K562 (cell line): ENCODE measurements around the gene FOSL1. TPM values are rescaled to one million over a fixed set of nuclear protein-coding genes. Genes with fewer than 3 reads are reported as not detected.

Source experiments
- ARID1B ChIP-seq: fragments of 450-650 bp; IDR thresholded peaks from 2 replicates; pipeline ENCODE4 v1.6.1; 2016; ENCODE audit warnings: antibody characterized with exemption, mild to moderate bottlenecking, inconsistent platforms
- BRD9 ChIP-seq: fragments of 450-650 bp; IDR thresholded peaks from 2 replicates; pipeline ENCODE4 v1.6.1; 2018; ENCODE audit warnings: low read depth; ENCODE audit not compliant: partially characterized antibody
- E2F8 ChIP-seq: fragments of 450-650 bp; IDR thresholded peaks from 2 replicates; pipeline ENCODE4 v1.7.1; 2018; ENCODE audit warnings: mild to moderate bottlenecking, low read depth; ENCODE audit not compliant: partially characterized antibody
- KLF13 ChIP-seq: fragments of 450-650 bp; IDR thresholded peaks from 2 replicates; pipeline ENCODE4 v1.6.1; 2016; ENCODE audit warnings: missing genetic modification characterization, low read depth, mild to moderate bottlenecking, missing compliant biosample characterization, moderate library complexity, borderline replicate concordance
- MAFG ChIP-seq: fragments of 450-650 bp; conservative IDR thresholded peaks from 2 replicates; pipeline ENCODE4 v1.6.1; 2016; ENCODE audit warnings: missing genetic modification characterization, missing compliant biosample characterization
- MAFK ChIP-seq: IDR thresholded peaks from 2 replicates; pipeline ENCODE4 v1.6.1; 2011; ENCODE audit warnings: low read length, improper control_type of control experiment
- NFE2 ChIP-seq: IDR thresholded peaks from 2 replicates; pipeline ENCODE4 v1.6.1; 2014; ENCODE audit warnings: antibody characterized with exemption, low read depth
- POLR2G ChIP-seq: fragments of 200-400 bp; formaldehyde crosslinking; IDR thresholded peaks from 2 replicates; pipeline ENCODE4 v1.6.1; 2017; ENCODE audit warnings: low read depth, mild to moderate bottlenecking, antibody characterized with exemption, low read length, moderate library complexity
- ZNF277 ChIP-seq: fragments of 250-450 bp; sonication (Bioruptor Pico); IDR thresholded peaks from 2 replicates; pipeline ENCODE4 v1.8.0; 2022; ENCODE audit warnings: inconsistent platforms, mild to moderate bottlenecking, moderate library complexity, borderline replicate concordance
- polyA plus RNA-seq, 8 experiments: library from polyadenylated mRNA; depleted of rRNA in 4 of 8; stranded (reverse) in 5 of 8; unstranded in 3 of 8; fragments of >200 nt; fragmentation: Nextera tagmentation in 2 of 8; fragmentation: Illumina TruSeq in 1 of 8; extraction: Ambion mirVana in 2 of 8; extraction: Trizol in 1 of 8; gene quantifications; 2 replicates each; pipeline versions ENCODE4 v1.2.1 to v1.2.3, GENCODE V29; 2011 to 2014; ENCODE audit warnings: inconsistent platforms in 1 of 8, missing spikeins in 1 of 8
- total RNA-seq, 7 experiments: library from RNA; depleted of rRNA in 6 of 7; stranded (reverse); fragments of >200 nt in 6 of 7; fragmentation: Illumina TruSeq in 2 of 7; extraction: Trizol in 2 of 7; gene quantifications; 2 replicates each; pipeline versions ENCODE4 v1.2.1 to v1.2.3, GENCODE V29; 2011 to 2021; ENCODE audit warnings: low replicate concordance in 1 of 7

Gene FOSL1
- total and polyA plus RNA-seq, 9 of the 15 experiments (the other 6 are each of a cell fraction or from before 2014, with no cell fraction given) = 3.5 to 39.6 (median 10.0) TPM

- no peak for TF ChIP-seq ZNF277
- TF ChIP-seq E2F8 = no peak
- peak; percentile 45; the same call in 1 of the 2 replicates for TF ChIP-seq MAFK
- peak; percentile 66 for TF ChIP-seq ARID1B
- no peak for TF ChIP-seq KLF13 (tag)
- TF ChIP-seq MAFG (tag) = peak; percentile 24; the same call in 1 of the 2 replicates
- peak; percentile 77 for TF ChIP-seq NFE2
- TF ChIP-seq POLR2G = peak; percentile 60
- TF ChIP-seq BRD9 = no peak
- TF ChIP-seq, all 486 proteins: peak for 20
Measured at GRCh38 chr11:65915821-65916251, 15.6 kb upstream of the FOSL1 start (continued).
